ENCODE data around the gene SHC2.

- TF ChIP-seq, protein P1, sequence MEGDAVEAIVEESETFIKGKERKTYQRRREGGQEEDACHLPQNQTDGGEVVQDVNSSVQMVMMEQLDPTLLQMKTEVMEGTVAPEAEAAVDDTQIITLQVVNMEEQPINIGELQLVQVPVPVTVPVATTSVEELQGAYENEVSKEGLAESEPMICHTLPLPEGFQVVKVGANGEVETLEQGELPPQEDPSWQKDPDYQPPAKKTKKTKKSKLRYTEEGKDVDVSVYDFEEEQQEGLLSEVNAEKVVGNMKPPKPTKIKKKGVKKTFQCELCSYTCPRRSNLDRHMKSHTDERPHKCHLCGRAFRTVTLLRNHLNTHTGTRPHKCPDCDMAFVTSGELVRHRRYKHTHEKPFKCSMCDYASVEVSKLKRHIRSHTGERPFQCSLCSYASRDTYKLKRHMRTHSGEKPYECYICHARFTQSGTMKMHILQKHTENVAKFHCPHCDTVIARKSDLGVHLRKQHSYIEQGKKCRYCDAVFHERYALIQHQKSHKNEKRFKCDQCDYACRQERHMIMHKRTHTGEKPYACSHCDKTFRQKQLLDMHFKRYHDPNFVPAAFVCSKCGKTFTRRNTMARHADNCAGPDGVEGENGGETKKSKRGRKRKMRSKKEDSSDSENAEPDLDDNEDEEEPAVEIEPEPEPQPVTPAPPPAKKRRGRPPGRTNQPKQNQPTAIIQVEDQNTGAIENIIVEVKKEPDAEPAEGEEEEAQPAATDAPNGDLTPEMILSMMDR (IDR thresholded peaks at IDR 0.05): no peak
- TF ChIP-seq POLR2A (IDR thresholded peaks at IDR 0.05): no peak
These were observed 17.8 kb downstream of the SHC2 start for GRCh38 chr19:443005-443404.
